ENCODE data around the gene DDIT3.

DNA sequence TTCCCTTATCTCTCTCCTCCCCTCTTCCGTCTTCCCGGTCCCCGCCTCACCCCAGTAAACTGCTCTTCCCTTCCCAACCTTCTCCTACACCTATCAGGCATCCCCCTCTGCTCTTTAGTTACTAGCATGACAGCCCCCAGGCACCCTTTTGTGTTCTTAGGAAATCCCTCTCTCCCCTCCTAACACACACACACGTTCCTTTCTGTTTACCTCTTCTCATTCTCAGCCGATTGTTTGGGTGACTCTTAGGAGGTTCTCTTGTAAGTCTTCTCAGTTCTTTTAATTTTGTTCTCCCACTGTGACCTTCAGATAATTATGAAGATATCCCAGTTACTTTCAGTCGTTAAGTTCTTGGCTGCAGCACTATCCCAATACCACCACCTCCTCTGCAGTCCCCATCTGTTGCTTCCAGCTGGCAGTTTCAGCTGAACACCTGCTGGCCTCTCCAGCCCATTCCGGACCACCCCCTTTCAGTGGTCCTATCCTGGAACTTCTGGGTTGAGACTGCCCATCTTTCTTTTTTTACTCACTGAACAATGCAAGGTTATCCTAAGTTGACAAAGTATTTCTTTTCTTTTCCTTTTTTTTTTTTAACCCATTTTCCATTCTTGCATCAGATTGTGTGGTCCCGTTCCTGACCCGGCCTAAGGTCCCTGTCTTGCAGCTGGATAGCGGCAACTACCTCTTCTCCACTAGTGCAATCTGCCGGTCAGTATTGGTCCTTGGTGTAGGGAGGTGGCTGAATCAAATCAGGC, 31.7 kb downstream of the DDIT3 start:
- TF ChIP-seq, protein P1, sequence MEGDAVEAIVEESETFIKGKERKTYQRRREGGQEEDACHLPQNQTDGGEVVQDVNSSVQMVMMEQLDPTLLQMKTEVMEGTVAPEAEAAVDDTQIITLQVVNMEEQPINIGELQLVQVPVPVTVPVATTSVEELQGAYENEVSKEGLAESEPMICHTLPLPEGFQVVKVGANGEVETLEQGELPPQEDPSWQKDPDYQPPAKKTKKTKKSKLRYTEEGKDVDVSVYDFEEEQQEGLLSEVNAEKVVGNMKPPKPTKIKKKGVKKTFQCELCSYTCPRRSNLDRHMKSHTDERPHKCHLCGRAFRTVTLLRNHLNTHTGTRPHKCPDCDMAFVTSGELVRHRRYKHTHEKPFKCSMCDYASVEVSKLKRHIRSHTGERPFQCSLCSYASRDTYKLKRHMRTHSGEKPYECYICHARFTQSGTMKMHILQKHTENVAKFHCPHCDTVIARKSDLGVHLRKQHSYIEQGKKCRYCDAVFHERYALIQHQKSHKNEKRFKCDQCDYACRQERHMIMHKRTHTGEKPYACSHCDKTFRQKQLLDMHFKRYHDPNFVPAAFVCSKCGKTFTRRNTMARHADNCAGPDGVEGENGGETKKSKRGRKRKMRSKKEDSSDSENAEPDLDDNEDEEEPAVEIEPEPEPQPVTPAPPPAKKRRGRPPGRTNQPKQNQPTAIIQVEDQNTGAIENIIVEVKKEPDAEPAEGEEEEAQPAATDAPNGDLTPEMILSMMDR (IDR thresholded peaks at IDR 0.05) = no peak
- no peak for TF ChIP-seq ZFX (IDR thresholded peaks at IDR 0.05; ENCODE audit: borderline replicate concordance)

All from 22Rv1 (cell line).